PC-9 (cell line): Measurements from ENCODE around the gene FTSJ1. TPM values are rescaled to one million over a fixed set of nuclear protein-coding genes. Genes with fewer than 3 reads are reported as not detected.

Experiments used
- BruUV-seq: library from RNA; stranded (reverse); fragments of 400-500 nt; replicated peaks from 2 replicates; lab custom pipeline; 2021; lab: Mats Ljungman, UMichigan
- CTCF ChIA-PET: fragments of 300-600 bp; sonication (Branson Sonifier 250); formaldehyde crosslinking; loops from one replicate; lab custom pipeline; 2022; ENCODE audit warnings: antibody characterized with exemption; lab: Charles Lee
- POLR2A ChIA-PET: fragments of 300-600 bp; sonication (Branson Sonifier 250); formaldehyde crosslinking; loops from one replicate; lab custom pipeline; 2022; ENCODE audit warnings: antibody characterized with exemption; ENCODE audit not compliant: unreplicated experiment; lab: Charles Lee
- DNase-seq, 2 experiments: peaks; one replicate each; pipeline versions ENCODE4 v3.0.0 to v3.0.0-alpha.2; 2015 to 2022; ENCODE audit warnings: mixed read lengths in 1 of 2
- H2AFZ ChIP-seq: fragments of 200-600 bp; sonication (generic); 2 replicates; pipeline ENCODE4 v1.8.1; 2017; ENCODE audit warnings: antibody characterized with exemption
- H3F3A ChIP-seq: fragments of 200-600 bp; sonication (generic); 2 replicates; pipeline ENCODE4 v1.8.1; 2017; ENCODE audit warnings: antibody characterized with exemption, mild to moderate bottlenecking, low read depth; ENCODE audit not compliant: insufficient read depth
- H3K27ac ChIP-seq: fragments of 200-600 bp; sonication (generic); 2 replicates; pipeline ENCODE4 v1.6.1; 2016; ENCODE audit warnings: mixed run types
- H3K27me3 ChIP-seq: fragments of 200-600 bp; sonication (generic); 2 replicates; pipeline ENCODE4 v1.6.1; 2016; ENCODE audit warnings: low read depth, mixed run types; ENCODE audit not compliant: insufficient read depth
- H3K36me3 ChIP-seq: fragments of 200-600 bp; sonication (generic); 2 replicates; pipeline ENCODE4 v1.6.1; 2016; ENCODE audit warnings: low read depth, mixed run types
- H3K4me1 ChIP-seq: fragments of 200-600 bp; sonication (generic); replicated peaks from 2 replicates; pipeline ENCODE4 v1.6.1; 2016; ENCODE audit warnings: mixed run types; ENCODE audit not compliant: insufficient read depth
- H3K4me2 ChIP-seq: fragments of 200-600 bp; sonication (generic); 2 replicates; pipeline ENCODE4 v1.6.1; 2017; ENCODE audit warnings: mixed run types
- H3K4me3 ChIP-seq: fragments of 200-600 bp; sonication (generic); 2 replicates; pipeline ENCODE4 v1.6.1; 2016; ENCODE audit warnings: mixed run types
- H3K79me2 ChIP-seq: fragments of 200-600 bp; sonication (generic); 2 replicates; pipeline ENCODE4 v1.6.1; 2017; ENCODE audit warnings: low read depth, mixed run types
- H3K9me2 ChIP-seq: fragments of 200-600 bp; sonication (generic); 2 replicates; pipeline ENCODE4 v1.8.1; 2017; ENCODE audit warnings: mild to moderate bottlenecking; ENCODE audit not compliant: insufficient read depth
- H3K9me3 ChIP-seq: fragments of 200-600 bp; sonication (generic); 2 replicates; pipeline ENCODE4 v1.8.1; 2016; ENCODE audit warnings: low read depth; ENCODE audit not compliant: insufficient read depth
- H4K20me1 ChIP-seq: fragments of 200-600 bp; sonication (generic); 2 replicates; pipeline ENCODE4 v1.8.1; 2017; ENCODE audit not compliant: insufficient read depth
- CTCF ChIP-seq: fragments of 200-600 bp; sonication (generic); conservative IDR thresholded peaks from 2 replicates; pipeline ENCODE4 v1.6.1; 2017; ENCODE audit warnings: mixed run types, antibody characterized with exemption, mild to moderate bottlenecking, moderate library complexity
- EZH2 ChIP-seq: fragments of 200-600 bp; sonication (generic); IDR thresholded peaks from 2 replicates; pipeline ENCODE4 v1.8.0; 2017; ENCODE audit warnings: antibody characterized with exemption, low read depth
- intact Hi-C: fragments of 100-400 bp; cut with micrococcal nuclease; formaldehyde crosslinking; loops from one replicate; pipeline ENCODE4 v1.10.0; 2022; ENCODE audit not compliant: unreplicated experiment
- total RNA-seq: library from RNA; stranded (reverse); gene quantifications from 2 replicates; pipeline ENCODE4 v1.2.3, GENCODE V29; 2021

The FTSJ1 gene
- total RNA-seq, 1 experiment from 2014 or later = 44.0 TPM

DNA sequence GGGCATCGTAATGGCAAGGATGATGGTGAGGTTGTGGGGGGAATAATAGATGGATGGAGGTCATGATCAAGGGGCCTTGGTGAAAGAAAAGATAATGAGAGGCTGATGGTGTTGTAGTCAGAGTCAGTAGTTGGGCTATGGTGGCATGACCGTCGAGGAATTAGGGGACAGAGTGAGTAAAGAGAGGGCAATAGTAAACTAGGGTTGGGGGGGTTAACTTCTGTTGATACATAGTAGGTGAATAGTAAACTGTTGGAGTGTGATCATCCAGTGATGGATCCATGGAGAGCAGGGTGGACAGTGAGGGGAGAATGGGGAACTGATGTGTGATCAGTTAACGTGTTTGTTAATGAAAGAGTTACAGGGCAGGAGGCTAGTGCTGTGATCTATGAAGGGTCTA lies 920 bp downstream of the FTSJ1 start:
- Histone ChIP-seq H3K9me2 (no peaks in the 10 kb centered on the region), H3K79me2 (peaks cover 19% of the 10 kb centered on the region), H3K27ac (no peak overlapping the region), H4K20me1 (no peaks in the 10 kb centered on the region), H3K4me1 (no peaks in the 10 kb centered on the region), H3F3A (no peaks in the 10 kb centered on the region), H3K27me3 (no peaks in the 10 kb centered on the region), H3K4me2 (peak overlapping the region; percentile 67), H2AFZ (no peak overlapping the region), H3K9me3 (no peaks in the 10 kb centered on the region), H3K36me3 (no peaks in the 10 kb centered on the region), H3K4me3 (peak overlapping the region; percentile 64; the same call in 1 of the 2 replicates)
- BruUV-seq = no TSS peak
- ChIA-PET CTCF (no interaction called here), POLR2A (no interaction called here)
- DNase-seq = no peak
- intact Hi-C loops = no loop called here
- TF ChIP-seq CTCF = no peak
- TF ChIP-seq EZH2 = no peak

- no peaks in the 10 kb centered on the region for H3K4me1 ChIP-seq
- no peaks in the 10 kb centered on the region for H4K20me1 ChIP-seq
- no peak overlapping the region for H2AFZ ChIP-seq
- no peak overlapping the region for H3K27ac ChIP-seq
- intact Hi-C loops = no loop called here
- peaks cover 19% of the 10 kb centered on the region for H3K79me2 ChIP-seq
- BruUV-seq = no TSS peak
- H3K4me2 ChIP-seq = no peak overlapping the region
- CTCF ChIA-PET = no interaction called here
- POLR2A ChIA-PET = no interaction called here
- no peak for DNase-seq
- H3K36me3 ChIP-seq = no peaks in the 10 kb centered on the region
- H3F3A ChIP-seq = no peaks in the 10 kb centered on the region
- no peaks in the 10 kb centered on the region for H3K9me3 ChIP-seq
- H3K27me3 ChIP-seq = no peaks in the 10 kb centered on the region
- H3K9me2 ChIP-seq = no peaks in the 10 kb centered on the region
- no peak overlapping the region for H3K4me3 ChIP-seq
- no peak for TF ChIP-seq CTCF
- TF ChIP-seq EZH2 = no peak
Observed at GRCh38 chrX:48477960-48478755, 2.2 kb downstream of the FTSJ1 start.

- Histone ChIP-seq H4K20me1 (no peaks in the 10 kb centered on the region), H3K4me2 (no peak overlapping the region), H3K36me3 (no peaks in the 10 kb centered on the region), H2AFZ (no peak overlapping the region), H3K4me1 (no peaks in the 10 kb centered on the region), H3F3A (no peaks in the 10 kb centered on the region), H3K79me2 (peaks cover 19% of the 10 kb centered on the region), H3K27me3 (no peaks in the 10 kb centered on the region), H3K4me3 (no peak overlapping the region), H3K27ac (no peak overlapping the region), H3K9me2 (no peaks in the 10 kb centered on the region), H3K9me3 (no peaks in the 10 kb centered on the region)
- intact Hi-C loops = no loop called here
- POLR2A ChIA-PET = interaction anchor here (0.6 kb wide), 1 partner anchor 372 kb away, joined by 3 read pairs; no protein-coding TSS in a partner anchor
- no TSS peak for BruUV-seq
- TF ChIP-seq CTCF = no peak
- TF ChIP-seq EZH2 = no peak
- no peak for DNase-seq
- CTCF ChIA-PET = no interaction called here
Observed at GRCh38 chrX:48478806-48479205, 2.8 kb downstream of the FTSJ1 start.
